GM21447 (cell line): Measurements from ENCODE around the gene RAB11FIP4.
"Not testable (repeated sequence)": the region's sequence is repeated elsewhere in the genome, so short reads cannot be mapped to it uniquely, and the experiment has no call there.

Experiments used
- ATAC-seq: cut with Tn5 transposase; IDR thresholded peaks from one replicate; pipeline ENCODE4 v1.9.1; 2021; ENCODE audit not compliant: unreplicated experiment

Gene RAB11FIP4

GRCh38 chr17:31431852-31432658 is 40.6 kb downstream of the RAB11FIP4 start:
- ATAC-seq = no peak

- no peak for ATAC-seq
Observed at GRCh38 chr17:31433091-31433790, 41.8 kb downstream of the RAB11FIP4 start.

GRCh38 chr17:31433811-31434726 is 42.6 kb downstream of the RAB11FIP4 start:
- ATAC-seq = no peak

- no peak for ATAC-seq
Observed at GRCh38 chr17:31434727-31435050, 43.2 kb downstream of the RAB11FIP4 start.

- no peak for ATAC-seq
Observed at GRCh38 chr17:31435581-31435980, 44.1 kb downstream of the RAB11FIP4 start.

- no peak for ATAC-seq
Observed at GRCh38 chr17:31437720-31438400, 46.4 kb downstream of the RAB11FIP4 start.

GRCh38 chr17:31439716-31440115 is 48.2 kb downstream of the RAB11FIP4 start:
- ATAC-seq = no peak

- ATAC-seq = no peak
Observed at GRCh38 chr17:31442276-31442675, 50.8 kb downstream of the RAB11FIP4 start.

- ATAC-seq = not testable (repeated sequence)
Observed at GRCh38 chr17:31442856-31443255, 51.4 kb downstream of the RAB11FIP4 start.

- ATAC-seq = no peak
Observed at GRCh38 chr17:31443386-31443785, 51.9 kb downstream of the RAB11FIP4 start.

GRCh38 chr17:31444026-31444425 is 52.6 kb downstream of the RAB11FIP4 start:
- no peak for ATAC-seq

- no peak for ATAC-seq
Observed at GRCh38 chr17:31446195-31446967, 54.9 kb downstream of the RAB11FIP4 start.

- ATAC-seq = no peak
Observed at GRCh38 chr17:31448467-31449077, 57.1 kb downstream of the RAB11FIP4 start.

GRCh38 chr17:31449111-31449510 is 57.6 kb downstream of the RAB11FIP4 start:
- ATAC-seq = no peak

GRCh38 chr17:31449746-31450145 is 58.3 kb downstream of the RAB11FIP4 start:
- no peak for ATAC-seq

- no peak for ATAC-seq
Observed at GRCh38 chr17:31452101-31452500, 60.6 kb downstream of the RAB11FIP4 start.

- no peak for ATAC-seq
Observed at GRCh38 chr17:31452561-31453110, 61.2 kb downstream of the RAB11FIP4 start.

GRCh38 chr17:31453896-31454295 is 62.4 kb downstream of the RAB11FIP4 start:
- no peak for ATAC-seq

- no peak for ATAC-seq
Observed at GRCh38 chr17:31456814-31457213, 65.3 kb downstream of the RAB11FIP4 start.
